Nephron (organoid): ENCODE data around the gene STX5.
"Not testable (repeated sequence)": the region's sequence is repeated elsewhere in the genome, so short reads cannot be mapped to it uniquely, and the experiment has no call there.

Source experiments
- H3K27ac Mint-ChIP-seq, 3 experiments: 2 replicates each; pipeline ENCODE4 v1.8.0; 2020; ENCODE audit warnings: mixed read lengths in 3 of 3, mild to moderate bottlenecking in 2 of 3, moderate library complexity in 1 of 3
- H3K27me3 Mint-ChIP-seq: 2 replicates; pipeline ENCODE4 v1.8.0; 2021; ENCODE audit warnings: low read depth, mild to moderate bottlenecking, moderate library complexity, mixed read lengths
- H3K36me3 Mint-ChIP-seq: 2 replicates; pipeline ENCODE4 v1.8.0; 2020; ENCODE audit warnings: low read depth, mixed read lengths
- H3K4me1 Mint-ChIP-seq: 2 replicates; pipeline ENCODE4 v1.8.0; 2020; ENCODE audit warnings: mixed read lengths
- H3K4me3 Mint-ChIP-seq, 3 experiments: 2 replicates each; pipeline ENCODE4 v1.8.0; 2020; ENCODE audit warnings: mild to moderate bottlenecking in 3 of 3, mixed read lengths in 3 of 3, moderate library complexity in 2 of 3
- H3K9me3 Mint-ChIP-seq: 2 replicates; pipeline ENCODE4 v1.8.0; 2020; ENCODE audit warnings: mixed read lengths
- CTCF ChIP-seq, 3 experiments: fragments of 200-600 bp; sonication (generic); IDR thresholded peaks; one replicate each; pipeline ENCODE4 v1.5.0; 2021; ENCODE audit warnings: antibody characterized with exemption in 3 of 3; ENCODE audit not compliant: unreplicated experiment in 3 of 3

STX5 gene

GRCh38 chr11:62830904-62831519 lies 839 bp downstream of the STX5 start:
- Mint-ChIP-seq H3K27ac (peak overlapping the region; percentile 96 to 98 (median 98)), H3K4me3 (peak overlapping the region; percentile 91 to 93 (median 91)), H3K27me3 (no peaks in the 10 kb centered on the region), H3K4me1 (peaks cover 19% of the 10 kb centered on the region), H3K36me3 (peaks cover 31% of the 10 kb centered on the region), H3K9me3 (no peaks in the 10 kb centered on the region)
- TF ChIP-seq CTCF (IDR thresholded peaks at IDR 0.05; ENCODE audit: unreplicated experiment in 3 of 3), result no peak

GRCh38 chr11:62828130-62828529 lies 3.7 kb downstream of the STX5 start:
- not testable (repeated sequence) for H3K27me3 Mint-ChIP-seq, H3K4me3 Mint-ChIP-seq, H3K27ac Mint-ChIP-seq, H3K9me3 Mint-ChIP-seq
- H3K4me1 Mint-ChIP-seq, result peaks cover 13% of the 10 kb centered on the region
- H3K36me3 Mint-ChIP-seq, result peaks cover 39% of the 10 kb centered on the region

GRCh38 chr11:62823677-62824076 lies 8.2 kb downstream of the STX5 start:
- TF ChIP-seq CTCF (IDR thresholded peaks at IDR 0.05; ENCODE audit: unreplicated experiment in 3 of 3), result no peak
- H3K4me1 Mint-ChIP-seq, result no peaks in the 10 kb centered on the region
- peaks cover 59% of the 10 kb centered on the region for H3K36me3 Mint-ChIP-seq
- H3K27ac Mint-ChIP-seq, result no peak overlapping the region
- H3K27me3 Mint-ChIP-seq, result no peaks in the 10 kb centered on the region
- H3K4me3 Mint-ChIP-seq, result no peak overlapping the region
- no peaks in the 10 kb centered on the region for H3K9me3 Mint-ChIP-seq

GRCh38 chr11:62817129-62817528 lies 14.7 kb downstream of the STX5 start:
- no peaks in the 10 kb centered on the region for H3K4me1 Mint-ChIP-seq
- H3K9me3 Mint-ChIP-seq, result no peaks in the 10 kb centered on the region

GRCh38 chr11:62816557-62816956 lies 15.3 kb downstream of the STX5 start:
- Mint-ChIP-seq H3K4me1 (no peaks in the 10 kb centered on the region), H3K9me3 (no peaks in the 10 kb centered on the region), H3K27ac (no peak overlapping the region), H3K4me3 (no peak overlapping the region), H3K27me3 (no peaks in the 10 kb centered on the region), H3K36me3 (peaks cover 36% of the 10 kb centered on the region)
- no peak for TF ChIP-seq CTCF (IDR thresholded peaks at IDR 0.05; ENCODE audit: unreplicated experiment in 3 of 3)

More at GRCh38 chr11:62817129-62817528, 14.7 kb downstream of the STX5 start:
- no peak overlapping the region for H3K4me3 Mint-ChIP-seq
- peaks cover 36% of the 10 kb centered on the region for H3K36me3 Mint-ChIP-seq
- H3K27ac Mint-ChIP-seq, result no peak overlapping the region
- no peak for TF ChIP-seq CTCF (IDR thresholded peaks at IDR 0.05; ENCODE audit: unreplicated experiment in 3 of 3)
- no peaks in the 10 kb centered on the region for H3K27me3 Mint-ChIP-seq

- Mint-ChIP-seq H3K4me1 (peaks cover 2% of the 10 kb centered on the region), H3K9me3 (no peaks in the 10 kb centered on the region), H3K27me3 (no peaks in the 10 kb centered on the region), H3K27ac (no peak overlapping the region), H3K36me3 (peaks cover 16% of the 10 kb centered on the region), H3K4me3 (no peak overlapping the region)
- TF ChIP-seq CTCF (IDR thresholded peaks at IDR 0.05; ENCODE audit: unreplicated experiment in 3 of 3), result no peak
Measured at GRCh38 chr11:62811659-62812058, 20.2 kb downstream of the STX5 start.
